Duodenal mucosa (tissue), 2 donors: ENCODE measurements around the gene ARAF.

Source experiments
- H3K27ac ChIP-seq: one replicate; pipeline ENCODE4 v1.7.0; 2013; ENCODE audit warnings: low read depth, low read length
- H3K27me3 ChIP-seq, 2 donors: one replicate each; pipeline ENCODE4 v1.7.0; 2013; ENCODE audit warnings: low read length in 2 of 2, control low read depth in 1 of 2; ENCODE audit not compliant: insufficient read depth in 2 of 2, control insufficient read depth in 1 of 2
- H3K36me3 ChIP-seq, 2 donors: one replicate each; pipeline ENCODE4 v1.7.0; 2013; ENCODE audit warnings: low read length in 2 of 2, control low read depth in 1 of 2; ENCODE audit not compliant: insufficient read depth in 2 of 2, control insufficient read depth in 1 of 2
- H3K4me1 ChIP-seq, 2 donors: one replicate each; pipeline ENCODE4 v1.7.0; 2013; ENCODE audit warnings: low read length in 2 of 2, control low read depth in 1 of 2; ENCODE audit not compliant: insufficient read depth in 2 of 2, control insufficient read depth in 1 of 2
- H3K4me3 ChIP-seq, 2 donors: one replicate each; pipeline ENCODE4 v1.7.0; 2013; ENCODE audit warnings: low read length in 2 of 2, low read depth in 1 of 2
- H3K9ac ChIP-seq, 2 donors: one replicate each; pipeline ENCODE4 v1.7.0; 2013; ENCODE audit warnings: low read length in 2 of 2, low read depth in 1 of 2
- H3K9me3 ChIP-seq, 2 donors: one replicate each; pipeline ENCODE4 v1.7.0; 2013; ENCODE audit warnings: low read length in 2 of 2, control low read depth in 1 of 2; ENCODE audit not compliant: control insufficient read depth in 1 of 2

The ARAF gene

GRCh38 chrX:47563801-47564315 lies 2.9 kb downstream of the ARAF start:
- no peak overlapping the region for H3K9ac ChIP-seq

GRCh38 chrX:47564438-47565085 lies 3.6 kb downstream of the ARAF start:
- peaks cover 3 to 15% of the 10 kb centered on the region in 2 donors for H3K4me1 ChIP-seq
- H3K27ac ChIP-seq, result no peak overlapping the region
- no peak overlapping the region for H3K4me3 ChIP-seq
- H3K27me3 ChIP-seq, result no peaks in the 10 kb centered on the region
- H3K36me3 ChIP-seq, result peaks cover 21 to 52% of the 10 kb centered on the region in 2 donors
- no peaks in the 10 kb centered on the region for H3K9me3 ChIP-seq
- H3K9ac ChIP-seq, result no peak overlapping the region

More at GRCh38 chrX:47563801-47564315, 2.9 kb downstream of the ARAF start:
- no peaks in the 10 kb centered on the region for H3K27me3 ChIP-seq
- H3K27ac ChIP-seq, result no peak overlapping the region
- H3K9me3 ChIP-seq, result no peaks in the 10 kb centered on the region
- peaks cover 3 to 15% of the 10 kb centered on the region in 2 donors for H3K4me1 ChIP-seq
- H3K36me3 ChIP-seq, result peaks cover 21 to 46% of the 10 kb centered on the region in 2 donors
- no peak overlapping the region for H3K4me3 ChIP-seq

GRCh38 chrX:47566841-47567240 lies 5.8 kb downstream of the ARAF start:
- Histone ChIP-seq H3K4me3 (no peak overlapping the region), H3K27ac (no peak overlapping the region), H3K9me3 (no peaks in the 10 kb centered on the region), H3K9ac (no peak overlapping the region), H3K27me3 (no peaks in the 10 kb centered on the region), H3K36me3 (peaks cover 23 to 69% of the 10 kb centered on the region in 2 donors), H3K4me1 (peaks cover 3 to 10% of the 10 kb centered on the region in 2 donors)

- H3K36me3 ChIP-seq, result peaks cover 21 to 62% of the 10 kb centered on the region in 2 donors
These were observed 7.8 kb downstream of the ARAF start for GRCh38 chrX:47568656-47569295.

GRCh38 chrX:47570794-47571193 lies 9.8 kb downstream of the ARAF start:
- Histone ChIP-seq H3K36me3 (peaks cover 14 to 49% of the 10 kb centered on the region in 2 donors), H3K27me3 (no peaks in the 10 kb centered on the region), H3K27ac (no peak overlapping the region), H3K4me3 (no peak overlapping the region), H3K9ac (no peak overlapping the region), H3K9me3 (no peaks in the 10 kb centered on the region), H3K4me1 (peaks cover 0 to 8% of the 10 kb centered on the region in 2 donors)

More at GRCh38 chrX:47568656-47569295, 7.8 kb downstream of the ARAF start:
- Histone ChIP-seq H3K27ac (no peak overlapping the region), H3K27me3 (no peaks in the 10 kb centered on the region), H3K4me3 (no peak overlapping the region), H3K9ac (no peak overlapping the region), H3K4me1 (peaks cover 0 to 8% of the 10 kb centered on the region in 2 donors), H3K9me3 (no peaks in the 10 kb centered on the region)

- H3K27ac ChIP-seq, result no peak overlapping the region
- H3K27me3 ChIP-seq, result no peaks in the 10 kb centered on the region
- H3K4me3 ChIP-seq, result no peak overlapping the region
- peaks cover 14 to 49% of the 10 kb centered on the region in 2 donors for H3K36me3 ChIP-seq
- H3K9ac ChIP-seq, result no peak overlapping the region
- H3K4me1 ChIP-seq, result peaks cover 0 to 8% of the 10 kb centered on the region in 2 donors
- no peaks in the 10 kb centered on the region for H3K9me3 ChIP-seq
These were observed 10.2 kb downstream of the ARAF start for GRCh38 chrX:47571215-47571614.

- H3K27me3 ChIP-seq, result no peaks in the 10 kb centered on the region
- peaks cover 13 to 44% of the 10 kb centered on the region in 2 donors for H3K36me3 ChIP-seq
- no peak overlapping the region for H3K4me3 ChIP-seq
- no peaks in the 10 kb centered on the region for H3K9me3 ChIP-seq
- H3K27ac ChIP-seq, result no peak overlapping the region
- H3K4me1 ChIP-seq, result peaks cover 0 to 8% of the 10 kb centered on the region in 2 donors
- H3K9ac ChIP-seq, result no peak overlapping the region
These were observed 10.9 kb downstream of the ARAF start for GRCh38 chrX:47571896-47572295.

- Histone ChIP-seq H3K4me3 (no peak overlapping the region), H3K9me3 (no peaks in the 10 kb centered on the region), H3K4me1 (peaks cover 0 to 8% of the 10 kb centered on the region in 2 donors), H3K27ac (no peak overlapping the region), H3K27me3 (no peaks in the 10 kb centered on the region), H3K36me3 (peaks cover 6 to 35% of the 10 kb centered on the region in 2 donors), H3K9ac (no peak overlapping the region)
These were observed 11.9 kb downstream of the ARAF start for GRCh38 chrX:47572773-47573340.

GRCh38 chrX:47573341-47574075 lies 12.5 kb downstream of the ARAF start:
- Histone ChIP-seq H3K4me1 (peaks cover 6 to 8% of the 10 kb centered on the region in 2 donors), H3K27me3 (no peaks in the 10 kb centered on the region), H3K4me3 (peak overlapping the region in 1 of 2 donors; percentile 28), H3K27ac (no peak overlapping the region), H3K36me3 (peaks cover 6 to 29% of the 10 kb centered on the region in 2 donors), H3K9ac (no peak overlapping the region), H3K9me3 (no peaks in the 10 kb centered on the region)
